Activated CD8-positive, alpha-beta memory T cell treated with anti-CD3 and anti-CD28 coated beads, Interleukin-2, amount 50 U/mL, for 48 hours (primary cell): ENCODE data around the gene ANKRD23.
"Not testable (repeated sequence)": the region's sequence is repeated elsewhere in the genome, so short reads cannot be mapped to it uniquely, and the experiment has no call there.

Experiments
- DNase-seq: peaks from one replicate; pipeline ENCODE4 v3.0.0-alpha.2; 2020

ANKRD23 gene

GRCh38 chr2:96813656-96814055 is 30.2 kb downstream of the ANKRD23 start:
- DNase-seq = no peak

DNA sequence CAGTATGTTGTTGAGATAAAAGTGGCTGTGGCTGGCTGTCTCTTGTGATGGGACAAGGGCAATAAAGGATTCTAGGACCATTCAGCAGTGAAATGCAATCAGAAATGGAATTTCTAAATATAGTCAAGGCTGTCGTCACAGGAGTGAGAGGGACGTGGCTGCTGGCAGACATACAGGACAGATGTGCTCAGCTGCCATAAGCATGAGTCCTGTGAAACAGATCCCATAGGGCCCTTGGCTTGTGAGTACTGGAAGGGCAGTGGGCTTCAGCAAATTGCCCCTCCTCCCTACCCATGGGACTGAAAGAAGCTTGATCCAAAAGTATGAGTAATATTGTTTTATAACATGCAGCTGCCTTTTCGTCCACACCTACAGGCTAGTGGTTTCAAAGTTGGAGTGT is 31.9 kb downstream of the ANKRD23 start:
- no peak for DNase-seq

GRCh38 chr2:96810783-96811192 is 33.0 kb downstream of the ANKRD23 start:
- no peak for DNase-seq

GRCh38 chr2:96809951-96810782 is 33.7 kb downstream of the ANKRD23 start:
- no peak for DNase-seq

- DNase-seq = no peak
Measured at GRCh38 chr2:96809216-96809882, 34.5 kb downstream of the ANKRD23 start.

- no peak for DNase-seq
Measured at GRCh38 chr2:96808176-96808837, 35.5 kb downstream of the ANKRD23 start.

DNA sequence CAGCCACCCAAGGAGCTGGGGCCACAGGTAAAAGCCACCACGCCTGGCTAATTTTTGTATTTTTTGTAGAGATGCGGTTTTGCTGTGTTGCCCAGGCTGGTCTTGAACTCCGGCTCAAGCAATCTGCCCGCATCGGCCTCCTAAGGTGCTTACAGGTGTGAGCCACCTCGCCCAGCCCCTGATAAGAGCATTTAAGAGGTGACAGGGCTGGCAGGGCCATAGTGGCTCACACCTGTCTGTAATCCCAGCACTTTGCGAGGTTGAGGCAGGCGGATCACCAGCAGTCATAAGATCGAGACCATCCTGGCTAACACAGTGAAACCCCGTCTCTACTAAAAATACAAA is 36.7 kb downstream of the ANKRD23 start:
- no peak for DNase-seq

DNA sequence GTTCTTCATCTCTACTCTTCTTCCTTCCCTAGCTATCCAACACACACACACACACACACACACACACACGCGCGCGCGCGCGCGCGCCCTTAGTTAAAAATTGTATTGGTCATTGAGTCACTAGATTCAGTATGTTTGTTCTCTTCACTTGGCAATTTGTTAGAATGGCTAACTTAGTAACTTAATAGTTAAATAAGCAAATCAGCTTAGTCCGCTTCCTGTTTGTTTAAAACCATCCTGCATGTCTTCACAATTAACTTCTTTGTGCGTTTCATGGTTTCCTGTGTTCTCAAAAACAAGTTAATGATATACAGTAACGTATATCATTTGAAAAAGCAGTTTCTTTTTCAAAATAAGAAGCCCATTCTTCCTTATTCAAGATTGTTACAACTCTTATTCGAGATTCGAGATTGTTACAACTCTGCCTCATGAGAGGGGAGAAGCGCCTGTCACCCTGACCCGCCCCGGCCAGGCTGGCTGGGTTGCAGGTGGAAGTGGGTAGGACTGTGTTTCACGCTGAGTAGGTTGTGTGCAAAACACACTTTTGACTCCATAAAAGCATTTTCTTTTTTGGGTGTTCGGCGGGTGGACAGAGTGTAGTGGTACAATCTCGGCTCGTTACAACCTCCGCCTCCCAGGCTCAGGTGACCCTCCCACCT is 37.2 kb downstream of the ANKRD23 start:
- no peak for DNase-seq

DNA sequence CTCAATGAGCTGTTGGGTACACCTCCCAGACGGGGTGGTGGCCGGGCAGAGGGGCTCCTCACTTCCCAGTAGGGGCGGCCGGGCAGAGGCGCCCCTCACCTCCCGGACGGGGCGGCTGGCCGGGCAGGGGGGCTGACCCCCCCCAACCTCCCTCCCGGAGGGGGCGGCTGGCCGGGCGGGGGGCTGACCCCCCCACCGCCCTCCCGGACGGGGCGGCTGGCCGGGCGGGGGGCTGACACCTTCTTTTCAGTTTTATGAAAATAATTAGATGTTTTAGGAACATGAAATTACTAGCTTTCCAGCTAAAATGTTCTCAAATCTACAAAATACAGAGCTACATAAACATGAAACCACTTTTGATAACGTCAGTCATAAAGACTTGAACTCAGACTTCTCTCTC is 37.9 kb downstream of the ANKRD23 start:
- DNase-seq = not testable (repeated sequence)

- no peak for DNase-seq
Measured at GRCh38 chr2:96804986-96805385, 38.8 kb downstream of the ANKRD23 start.

- no peak for DNase-seq
Measured at GRCh38 chr2:96802721-96803120, 41.1 kb downstream of the ANKRD23 start.

DNA sequence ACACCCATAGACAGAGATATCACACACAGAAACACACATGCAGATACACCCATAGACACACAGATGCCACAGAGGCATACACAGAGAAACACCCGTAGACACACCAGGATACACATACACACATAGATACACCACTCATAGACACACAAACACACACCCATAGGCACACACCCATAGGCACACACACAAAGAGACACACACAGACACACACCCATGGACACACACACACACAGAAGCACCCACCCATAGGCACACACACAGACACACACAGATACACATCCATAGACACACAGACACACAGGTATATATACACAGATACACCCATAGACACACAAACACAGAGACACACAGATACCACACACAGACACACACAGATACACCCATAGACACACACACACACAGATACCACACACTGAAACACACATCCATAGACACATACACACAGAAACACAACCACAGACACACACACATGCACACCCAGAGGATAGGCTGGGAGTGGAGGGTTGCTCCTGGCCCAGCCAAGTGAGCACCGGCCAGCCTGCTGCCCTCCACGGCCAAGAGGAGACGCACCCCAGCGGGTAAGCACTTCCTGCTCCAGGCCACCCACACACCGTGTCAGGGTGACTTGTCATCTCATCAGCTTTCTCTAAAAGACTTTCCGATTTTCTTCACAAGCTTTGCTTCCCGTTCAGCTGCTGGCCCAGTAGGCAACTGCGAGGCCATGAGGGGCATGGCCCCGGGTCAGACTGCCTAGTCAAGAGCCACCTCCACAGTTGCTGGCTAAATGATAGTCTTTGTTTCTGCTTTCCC is 41.8 kb downstream of the ANKRD23 start:
- DNase-seq = no peak

DNA sequence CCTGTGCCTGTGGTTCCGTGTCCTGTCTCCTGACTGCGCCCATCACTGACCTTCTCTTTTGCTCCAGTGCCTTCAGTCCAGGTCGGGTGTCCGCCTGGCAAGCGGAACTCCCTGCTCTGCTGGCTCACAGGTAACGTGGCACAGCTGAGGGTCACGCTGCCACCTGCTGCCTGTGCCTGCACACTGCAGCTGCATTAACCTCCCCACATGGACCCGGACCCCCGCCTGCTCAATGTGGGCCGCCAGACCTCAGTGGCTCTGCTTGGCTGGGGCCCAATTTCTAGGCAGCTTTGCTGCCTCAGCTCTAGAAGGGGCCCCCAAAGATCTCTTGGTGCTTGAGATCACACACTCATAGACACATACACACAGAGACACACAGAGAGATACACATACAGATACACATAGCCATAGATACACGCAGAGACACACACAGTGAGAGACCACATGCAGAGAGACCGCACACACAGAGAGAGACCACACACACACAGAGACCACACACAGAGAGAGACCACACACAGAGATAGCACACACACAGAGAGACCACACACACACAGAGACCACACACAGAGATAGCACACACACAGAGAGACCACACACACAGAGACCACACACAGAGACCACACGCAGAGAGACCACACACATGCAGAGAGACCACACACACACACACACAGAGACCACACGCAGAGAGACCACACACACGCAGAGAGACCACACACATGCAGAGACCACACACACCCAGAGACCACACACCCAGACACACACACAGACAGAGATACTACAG is 42.6 kb downstream of the ANKRD23 start:
- peak; percentile 84 for DNase-seq

DNA sequence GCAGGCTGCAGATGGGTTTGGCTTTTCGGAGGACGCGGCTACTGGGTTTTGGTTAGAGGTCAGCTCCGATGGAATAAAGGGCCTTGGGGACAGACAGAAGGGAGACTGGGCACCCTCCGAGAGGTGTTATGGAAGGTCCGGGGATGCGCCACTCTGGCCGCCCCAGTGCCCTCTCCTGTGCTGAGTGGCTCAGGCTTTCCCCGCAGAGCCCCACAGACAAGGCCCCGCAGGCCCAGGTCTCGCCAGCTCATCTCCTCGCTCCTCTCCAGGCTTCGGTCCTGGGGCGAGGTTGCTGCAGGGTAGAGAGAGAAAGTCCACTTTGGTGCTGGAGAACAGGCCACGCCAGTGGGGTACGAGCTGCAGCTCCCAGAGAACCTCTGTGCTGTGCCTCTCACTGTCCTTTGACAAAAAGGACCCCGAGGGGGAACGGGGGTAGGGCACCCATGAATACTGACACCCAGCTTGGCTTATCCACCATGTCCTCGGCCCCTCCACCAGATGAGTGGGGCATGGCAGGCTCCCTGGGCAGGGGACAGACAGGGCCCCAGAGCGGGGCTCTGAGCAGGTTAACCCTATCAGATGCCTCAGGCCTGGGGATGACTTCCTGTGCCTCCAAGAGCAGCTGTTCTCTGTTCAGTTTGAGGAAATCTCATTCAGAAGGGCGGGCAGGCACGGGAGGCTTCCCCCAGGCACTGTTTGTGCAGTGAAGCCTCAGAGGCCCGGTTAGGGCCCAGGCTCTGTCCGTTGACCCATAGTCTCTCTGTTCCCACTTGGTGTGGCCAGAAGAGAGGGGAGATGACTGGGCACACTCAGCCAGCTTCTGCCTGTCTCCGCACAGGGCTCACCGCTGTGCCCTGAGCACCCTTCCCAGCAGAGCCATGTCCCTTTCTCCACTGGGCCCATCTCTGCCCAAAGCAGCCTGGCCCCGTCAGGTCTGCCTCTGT is 43.5 kb downstream of the ANKRD23 start:
- no peak for DNase-seq

- no peak for DNase-seq
Measured at GRCh38 chr2:96799623-96799935, 44.2 kb downstream of the ANKRD23 start.

GRCh38 chr2:96798733-96799622 is 44.8 kb downstream of the ANKRD23 start:
- DNase-seq = no peak

DNA sequence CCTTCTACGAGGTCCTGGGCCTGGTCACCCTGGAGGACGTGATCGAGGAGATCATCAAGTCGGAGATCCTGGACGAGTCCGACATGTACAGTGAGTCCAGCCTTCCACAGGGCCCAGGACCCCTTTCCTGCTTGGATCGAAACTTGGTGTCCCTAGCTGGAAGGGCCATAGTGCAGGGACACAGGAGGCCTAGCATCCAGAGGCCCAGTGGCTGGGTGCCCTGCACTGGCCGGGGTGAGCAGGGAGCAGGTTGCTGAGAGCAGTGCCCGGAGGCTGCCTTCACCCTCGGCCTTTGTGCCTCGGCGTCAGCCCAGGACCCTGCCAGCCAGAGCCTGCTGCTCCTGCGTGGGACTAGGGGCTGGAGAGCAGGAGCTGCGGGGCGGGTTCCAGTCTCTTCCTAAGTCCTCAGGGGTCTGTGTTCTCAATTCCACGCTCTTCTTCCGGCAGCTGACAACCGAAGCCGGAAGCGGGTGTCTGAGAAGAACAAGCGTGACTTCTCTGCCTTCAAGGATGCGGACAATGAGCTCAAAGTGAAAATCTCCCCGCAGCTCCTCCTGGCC is 46.7 kb downstream of the ANKRD23 start:
- no peak for DNase-seq

DNA sequence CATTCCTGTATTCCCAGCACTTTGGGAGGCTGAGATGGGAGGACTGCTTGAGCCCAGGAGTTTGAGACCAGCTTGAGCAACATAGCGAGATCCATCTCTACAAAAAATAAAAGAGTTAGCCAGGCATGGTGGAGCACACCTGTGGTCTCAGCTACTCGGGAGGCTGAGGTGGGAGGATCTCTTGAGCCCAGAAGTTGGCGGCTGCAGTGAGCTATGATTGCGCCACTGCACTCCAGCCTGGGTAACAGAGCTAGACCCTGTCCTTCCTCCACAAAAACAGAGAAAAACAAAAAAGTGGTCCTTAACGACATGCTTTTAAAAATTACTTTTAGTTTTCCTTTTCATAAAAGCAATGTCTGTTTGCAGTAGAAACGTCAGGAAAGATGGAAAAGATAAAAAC is 47.3 kb downstream of the ANKRD23 start:
- not testable (repeated sequence) for DNase-seq

DNA sequence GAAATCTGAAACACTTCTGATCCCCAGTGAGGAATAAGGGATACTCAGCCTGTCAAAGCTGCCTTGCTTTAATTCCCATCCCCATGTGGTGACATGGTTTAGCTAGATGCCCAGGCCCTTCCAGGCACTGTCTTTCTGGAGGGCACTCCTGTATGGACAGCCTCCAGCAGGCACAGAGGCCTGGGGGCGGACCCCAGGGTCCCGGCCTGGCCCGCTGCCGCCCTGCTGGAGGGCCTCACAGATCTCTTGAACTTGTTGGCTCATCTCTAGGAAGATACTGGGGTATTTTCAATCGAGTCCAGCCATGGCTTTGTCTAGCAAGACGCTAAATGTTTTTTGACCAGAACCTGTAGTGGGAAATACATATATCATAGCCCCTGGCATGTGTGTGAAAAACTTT is 48.7 kb downstream of the ANKRD23 start:
- no peak for DNase-seq
